HG02642 (cell line): ENCODE results near the gene CBX2.

ENCODE experiments used
- ATAC-seq: cut with Tn5 transposase; IDR thresholded peaks from one replicate; pipeline ENCODE4 v1.9.1; 2021; ENCODE audit warnings: mild to moderate bottlenecking; ENCODE audit not compliant: unreplicated experiment, poor library complexity

Gene CBX2

GRCh38 chr17:79822583-79823124, 44.7 kb downstream of the CBX2 start:
- ATAC-seq: no peak

- no peak for ATAC-seq
Measured at GRCh38 chr17:79824234-79824633, 46.3 kb downstream of the CBX2 start.

GRCh38 chr17:79824893-79825579, 47.1 kb downstream of the CBX2 start:
- no peak for ATAC-seq

- no peak for ATAC-seq
Measured at GRCh38 chr17:79825580-79825921, 47.6 kb downstream of the CBX2 start.

GRCh38 chr17:79826204-79826680, 48.3 kb downstream of the CBX2 start:
- ATAC-seq: no peak

GRCh38 chr17:79826841-79827578, 49.1 kb downstream of the CBX2 start:
- no peak for ATAC-seq

GRCh38 chr17:79829004-79829403, 51.1 kb downstream of the CBX2 start:
- no peak for ATAC-seq

GRCh38 chr17:79829457-79829856, 51.5 kb downstream of the CBX2 start:
- ATAC-seq: no peak

GRCh38 chr17:79830303-79830702, 52.4 kb downstream of the CBX2 start:
- no peak for ATAC-seq

GRCh38 chr17:79830763-79831264, 52.9 kb downstream of the CBX2 start:
- ATAC-seq: no peak

- ATAC-seq: no peak
Measured at GRCh38 chr17:79831265-79832217, 53.6 kb downstream of the CBX2 start.

GRCh38 chr17:79832218-79833109, 54.5 kb downstream of the CBX2 start:
- no peak for ATAC-seq

- ATAC-seq: no peak
Measured at GRCh38 chr17:79833110-79833450, 55.1 kb downstream of the CBX2 start.

- no peak for ATAC-seq
Measured at GRCh38 chr17:79833744-79834564, 56.0 kb downstream of the CBX2 start.

GRCh38 chr17:79834565-79835469, 56.9 kb downstream of the CBX2 start:
- no peak for ATAC-seq

GRCh38 chr17:79835470-79835899, 57.5 kb downstream of the CBX2 start:
- ATAC-seq: no peak

GRCh38 chr17:79835953-79836509, 58.1 kb downstream of the CBX2 start:
- ATAC-seq: no peak
